GM19467 (cell line): Measurements from ENCODE around the gene NEK2.
"Not testable (repeated sequence)": the region's sequence is repeated elsewhere in the genome, so short reads cannot be mapped to it uniquely, and the experiment has no call there.

Experiments used
- ATAC-seq: cut with Tn5 transposase; IDR thresholded peaks from one replicate; pipeline ENCODE4 v1.9.1; 2021; ENCODE audit warnings: mild to moderate bottlenecking, moderate library complexity; ENCODE audit not compliant: unreplicated experiment

The NEK2 gene

DNA sequence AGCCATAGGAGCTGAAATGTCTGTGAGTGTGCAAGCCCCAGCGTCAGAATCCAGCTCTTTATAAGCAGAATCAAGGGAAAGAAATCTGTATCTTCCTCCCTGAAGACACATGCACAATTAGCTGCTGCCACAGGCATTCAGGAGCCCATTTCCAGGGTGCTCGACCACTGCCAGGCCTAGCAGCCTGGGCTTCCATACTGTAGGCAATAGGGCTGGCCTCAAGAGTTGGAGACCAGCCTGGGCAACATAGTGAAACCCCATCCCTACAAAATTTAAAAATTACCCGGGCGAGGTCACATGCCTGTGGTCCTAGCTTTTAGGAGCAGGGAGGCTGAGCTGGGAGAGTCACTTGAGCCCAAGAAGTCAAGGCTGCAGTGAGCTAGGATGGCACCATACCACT, 41.0 kb downstream of the NEK2 start:
- ATAC-seq, result no peak

- ATAC-seq, result no peak
Observed at GRCh38 chr1:211633524-211633846, 41.9 kb downstream of the NEK2 start.

DNA sequence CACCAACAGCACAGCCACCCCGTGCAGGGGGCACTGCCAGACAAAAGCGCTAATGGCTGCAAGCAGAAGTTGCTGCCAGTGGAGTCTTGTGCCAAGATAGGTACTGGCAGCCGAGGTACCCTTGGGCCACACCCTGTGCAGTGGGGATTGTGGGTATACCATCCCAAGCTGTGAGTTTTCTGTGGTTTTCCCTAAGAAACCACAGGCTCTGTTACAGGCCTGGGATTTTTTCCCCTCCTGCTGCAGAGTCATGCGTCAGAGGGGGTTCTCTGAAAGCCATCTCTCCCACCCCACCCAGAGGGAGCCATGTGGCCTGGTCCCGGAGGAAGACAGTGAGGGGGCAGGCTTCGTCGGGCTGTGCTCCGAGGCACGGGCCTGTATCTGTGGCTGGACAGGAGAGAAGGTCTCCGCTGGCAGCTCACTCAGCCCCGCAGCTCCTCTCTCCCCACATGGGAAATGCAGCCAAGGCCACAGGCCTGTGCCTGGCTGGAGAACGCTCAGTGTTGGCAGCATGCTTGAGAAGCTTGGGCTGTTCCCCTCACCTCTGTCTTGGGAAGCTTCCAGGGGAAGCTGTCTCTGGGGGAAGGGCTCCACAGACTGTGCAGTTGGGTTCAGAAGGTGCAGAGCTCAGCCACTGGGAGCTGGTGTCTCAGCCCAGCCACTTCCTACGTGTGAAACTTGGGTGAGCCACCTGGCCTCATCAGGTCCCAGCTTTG, 42.5 kb downstream of the NEK2 start:
- ATAC-seq, result no peak

GRCh38 chr1:211632117-211632807, 43.2 kb downstream of the NEK2 start:
- no peak for ATAC-seq

DNA sequence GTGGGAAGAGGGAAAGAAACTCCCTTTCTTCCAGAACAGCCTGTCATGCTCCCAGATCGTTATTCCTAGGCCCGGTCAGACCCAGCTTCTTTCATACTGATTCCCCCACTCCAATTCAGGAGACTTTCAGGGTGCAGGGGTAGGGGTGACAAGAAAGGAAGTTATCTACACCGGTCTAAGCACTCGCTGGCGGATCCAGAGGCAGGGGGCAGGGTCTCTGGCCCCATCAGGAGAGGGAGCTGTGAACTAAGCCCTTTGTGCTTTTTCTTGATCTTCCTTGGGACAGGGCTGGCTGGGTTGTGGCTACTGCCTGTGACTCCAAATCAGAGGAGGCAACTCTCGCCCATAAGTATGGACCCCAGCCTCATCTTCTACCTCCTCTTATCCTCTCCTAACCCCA, 44.3 kb downstream of the NEK2 start:
- no peak for ATAC-seq

- no peak for ATAC-seq
Observed at GRCh38 chr1:211630236-211631081, 45.0 kb downstream of the NEK2 start.

GRCh38 chr1:211628417-211628816, 47.0 kb downstream of the NEK2 start:
- no peak for ATAC-seq

GRCh38 chr1:211627259-211627658, 48.2 kb downstream of the NEK2 start:
- no peak for ATAC-seq

- ATAC-seq, result not testable (repeated sequence)
Observed at GRCh38 chr1:211625866-211626265, 49.6 kb downstream of the NEK2 start.

- no peak for ATAC-seq
Observed at GRCh38 chr1:211625040-211625439, 50.4 kb downstream of the NEK2 start.

- no peak for ATAC-seq
Observed at GRCh38 chr1:211623515-211623914, 51.9 kb downstream of the NEK2 start.

DNA sequence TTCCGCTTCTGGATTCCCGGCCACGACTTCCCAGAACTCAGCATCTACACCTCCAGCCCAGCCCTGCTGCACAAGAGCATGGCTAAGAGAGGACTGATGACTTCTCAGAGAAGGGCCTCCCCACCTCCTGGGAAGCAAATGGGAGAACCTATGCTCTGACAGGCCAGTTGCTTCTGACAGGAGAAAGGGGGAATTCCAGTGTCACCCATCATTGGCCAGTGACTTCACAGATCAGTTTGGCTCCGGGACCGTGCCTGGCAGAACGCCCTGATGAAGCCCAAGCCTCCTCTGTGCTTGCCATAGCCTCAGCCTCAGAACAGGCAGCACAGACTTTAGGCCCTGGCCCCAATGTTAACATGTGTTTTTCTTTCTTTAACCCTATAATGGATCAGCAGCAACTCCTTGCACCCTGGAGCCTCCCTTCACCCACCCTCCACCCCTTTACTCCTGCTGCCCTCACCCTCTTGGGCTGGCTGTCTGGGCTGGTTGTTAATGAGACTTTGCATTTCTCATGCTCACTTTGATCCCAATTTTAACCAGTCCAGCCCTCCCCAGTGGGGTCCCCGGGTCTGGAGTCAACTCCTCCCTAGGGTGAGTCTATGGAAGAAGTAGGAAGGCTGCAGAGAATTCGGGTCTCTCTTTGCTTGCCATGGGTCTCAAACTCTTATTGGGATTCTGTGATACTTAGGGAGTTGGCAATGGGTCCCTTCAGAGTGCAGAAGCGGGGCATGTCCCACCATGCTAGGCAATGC, 53.8 kb downstream of the NEK2 start:
- ATAC-seq, result no peak

DNA sequence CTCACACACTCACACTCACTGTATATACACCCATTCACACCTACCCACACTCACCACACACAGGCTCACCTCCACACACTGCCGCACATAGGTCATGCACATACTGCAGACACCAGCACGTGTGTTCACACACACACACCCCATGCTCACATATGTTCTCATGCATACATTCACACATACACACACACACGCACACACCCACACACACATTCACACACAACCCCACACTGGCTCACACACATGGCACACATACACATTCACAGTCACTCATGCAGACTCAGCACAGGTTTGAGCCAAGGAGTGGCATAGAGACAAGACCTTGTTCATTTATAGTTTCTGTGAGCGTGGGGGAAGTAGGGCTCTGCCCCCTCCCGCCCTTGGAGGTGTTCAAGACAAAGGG, 55.3 kb downstream of the NEK2 start:
- no peak for ATAC-seq

DNA sequence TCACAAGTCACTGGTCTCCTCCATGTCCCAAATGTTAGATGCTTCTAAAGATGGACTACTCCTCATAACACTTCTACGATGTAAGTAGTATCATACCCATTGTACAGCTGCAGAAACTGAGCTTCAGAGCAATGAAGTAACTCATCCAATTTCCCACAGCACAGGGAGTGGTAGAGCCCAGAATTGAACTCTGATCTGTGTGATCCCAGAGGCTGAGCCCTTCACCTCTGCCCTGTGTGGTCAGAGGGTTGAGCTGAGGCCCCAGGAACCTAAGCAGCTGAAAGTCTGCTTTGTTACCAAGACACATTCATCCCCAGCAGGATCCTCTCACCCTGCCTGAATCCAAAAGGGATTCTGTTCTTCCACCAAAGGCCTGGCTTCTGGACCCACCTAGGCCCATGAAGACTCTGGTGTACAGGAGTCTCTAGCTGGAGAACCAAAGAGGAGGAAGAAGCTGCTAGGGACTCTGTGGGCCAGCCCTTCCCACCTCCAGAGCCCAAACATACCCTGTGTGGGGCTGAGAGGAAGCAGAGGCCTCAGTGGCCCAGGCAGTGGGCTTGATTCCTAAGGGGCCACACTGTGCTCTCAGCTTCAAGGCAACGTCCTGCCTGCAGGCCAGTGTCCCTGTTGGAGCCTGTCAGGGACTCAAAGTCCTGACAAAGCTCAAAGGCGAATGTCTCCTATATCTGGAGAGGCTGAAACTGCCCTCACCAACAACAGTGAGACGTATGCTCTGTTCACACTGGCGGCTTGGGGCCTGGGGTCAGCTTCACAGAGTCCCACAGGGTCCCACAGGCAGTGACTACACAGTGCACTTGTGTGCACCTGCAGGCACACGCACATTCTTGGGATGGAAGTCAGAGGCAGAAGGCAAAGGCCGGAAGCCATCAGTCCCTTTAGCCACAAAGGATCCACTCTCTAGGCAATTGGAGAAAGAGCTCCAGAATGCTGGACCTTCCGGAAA, 56.1 kb downstream of the NEK2 start:
- no peak for ATAC-seq

DNA sequence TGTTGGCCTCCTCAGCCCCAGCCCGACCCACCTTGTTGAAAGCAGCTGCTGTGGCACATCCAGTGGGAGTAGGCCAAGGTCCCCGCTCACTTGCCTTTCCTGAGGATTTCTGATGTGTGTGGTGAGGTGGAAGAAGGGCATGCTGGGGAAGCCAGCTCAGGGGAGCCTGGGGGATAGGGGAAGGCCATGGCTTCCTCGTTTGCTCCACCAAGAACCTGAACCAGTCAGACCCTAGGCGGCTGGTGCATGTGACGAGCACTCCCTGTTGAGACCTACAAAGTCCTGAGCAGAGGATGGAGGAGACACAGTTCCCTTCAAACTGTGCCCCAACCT, 58.5 kb downstream of the NEK2 start:
- no peak for ATAC-seq

- no peak for ATAC-seq
Observed at GRCh38 chr1:211616231-211616964, 59.0 kb downstream of the NEK2 start.

DNA sequence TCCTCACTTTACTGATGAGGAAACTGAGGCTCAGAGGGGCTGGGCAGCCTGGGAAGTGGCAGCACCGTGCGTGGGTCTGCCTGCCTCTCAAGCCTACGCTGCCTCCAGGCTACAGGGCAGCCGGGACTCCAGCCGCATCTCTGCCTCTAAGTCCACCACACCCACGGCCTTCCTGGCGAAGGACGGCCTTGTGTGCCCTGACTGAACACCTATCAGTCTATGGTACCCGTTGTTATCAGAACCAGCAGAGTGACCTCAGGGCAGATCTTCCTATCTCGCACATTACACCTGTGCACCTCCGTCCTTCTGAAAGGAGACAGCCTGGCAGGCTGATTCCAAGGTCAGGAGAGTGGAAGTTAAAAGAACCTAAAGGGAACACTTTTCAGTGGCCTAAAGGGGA, 60.8 kb downstream of the NEK2 start:
- ATAC-seq, result no peak

GRCh38 chr1:211613951-211614350, 61.5 kb downstream of the NEK2 start:
- no peak for ATAC-seq

DNA sequence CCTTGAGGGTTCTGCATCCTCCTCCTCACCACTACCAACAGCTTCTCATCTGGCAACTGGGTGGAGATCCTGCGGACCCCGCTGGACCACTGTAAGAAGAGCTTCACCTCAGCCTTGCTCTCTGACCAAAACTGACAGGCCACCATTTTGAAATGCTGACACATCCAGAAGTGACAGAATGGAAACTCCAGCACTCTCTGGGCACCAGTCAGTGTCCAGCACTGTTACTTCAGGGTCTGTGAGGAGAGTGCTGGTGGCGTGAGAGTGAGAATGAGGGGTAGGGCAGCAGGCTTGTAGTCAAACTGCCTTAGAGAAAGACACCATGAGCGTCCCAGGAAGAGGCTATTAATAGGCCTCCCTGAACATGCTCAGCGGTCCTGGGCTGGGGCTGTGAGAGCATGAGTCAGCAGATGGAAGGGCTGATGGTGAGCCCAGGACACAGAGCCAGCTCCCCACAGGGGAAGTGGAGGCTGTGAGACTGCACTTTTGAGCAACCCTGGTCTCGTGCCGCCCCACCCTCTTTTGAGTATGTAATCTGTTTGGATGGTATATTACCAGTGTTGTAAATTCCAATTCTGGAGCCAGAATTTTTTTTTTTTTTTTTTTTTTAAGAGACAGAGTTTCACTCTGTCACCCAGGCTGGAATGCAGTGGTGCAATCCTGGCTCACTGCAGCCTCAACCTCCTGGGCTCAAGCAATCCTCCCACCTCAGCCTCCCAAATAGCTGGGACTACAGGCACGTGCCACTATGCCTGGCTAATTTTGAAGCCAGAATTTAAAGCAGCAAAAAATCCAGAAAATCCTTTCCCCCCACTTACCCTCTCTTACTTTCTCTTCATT, 62.1 kb downstream of the NEK2 start:
- ATAC-seq, result no peak
